KOPT-K1 (cell line): ENCODE results near the gene RCAN1.
A peak's percentile ranks its signal among the peaks of the same experiment; 100 is the strongest.

Experiments used
- H3K27ac ChIP-seq: fragments of 200-600 bp; sonication (generic); 2 replicates; pipeline ENCODE4 v1.5.1; 2016; ENCODE audit warnings: antibody characterized with exemption, mild to moderate bottlenecking, low read depth, low read length; ENCODE audit not compliant: poor library complexity, severe bottlenecking
- H3K36me3 ChIP-seq: fragments of 200-600 bp; sonication (generic); 2 replicates; pipeline ENCODE4 v1.5.1; 2017; ENCODE audit warnings: antibody characterized with exemption, mild to moderate bottlenecking, low read length, moderate library complexity; ENCODE audit not compliant: insufficient read depth
- H3K9me3 ChIP-seq: fragments of 200-600 bp; sonication (generic); 2 replicates; pipeline ENCODE4 v1.5.1; 2017; ENCODE audit warnings: antibody characterized with exemption, low read length, mild to moderate bottlenecking; ENCODE audit not compliant: insufficient read depth, poor library complexity, severe bottlenecking

RCAN1 gene

GRCh38 chr21:34635307-34635706, 20.4 kb upstream of the RCAN1 start:
- no peaks in the 10 kb centered on the region for H3K36me3 ChIP-seq
- no peaks in the 10 kb centered on the region for H3K9me3 ChIP-seq
- no peak overlapping the region for H3K27ac ChIP-seq

DNA sequence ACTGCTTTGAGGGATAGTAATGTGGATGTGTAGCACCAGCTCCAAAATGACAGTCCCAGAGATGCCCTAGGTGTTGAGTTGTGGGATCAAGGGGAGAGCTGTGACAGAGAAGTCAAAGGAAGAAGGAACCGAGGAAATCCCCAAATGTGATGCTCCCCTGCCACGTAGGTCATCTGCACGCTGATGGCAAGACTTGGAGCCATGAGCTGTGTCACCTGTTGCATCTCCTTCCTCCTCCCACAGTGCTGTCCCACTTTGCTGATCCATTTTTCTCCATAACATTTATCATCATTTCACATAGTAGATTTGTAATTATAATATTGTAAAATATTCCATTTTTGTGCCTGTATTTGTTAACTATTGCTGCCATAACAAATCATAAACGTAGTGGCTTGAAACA, 17.6 kb upstream of the RCAN1 start:
- H3K36me3 ChIP-seq: no peaks in the 10 kb centered on the region
- no peak overlapping the region for H3K27ac ChIP-seq
- H3K9me3 ChIP-seq: peaks cover 6% of the 10 kb centered on the region

GRCh38 chr21:34630536-34631143, 15.7 kb upstream of the RCAN1 start:
- Histone ChIP-seq H3K9me3 (peaks cover 6% of the 10 kb centered on the region), H3K27ac (no peak overlapping the region), H3K36me3 (no peaks in the 10 kb centered on the region)

GRCh38 chr21:34626131-34626530, 11.2 kb upstream of the RCAN1 start:
- H3K36me3 ChIP-seq: no peaks in the 10 kb centered on the region
- no peak overlapping the region for H3K27ac ChIP-seq
- H3K9me3 ChIP-seq: peaks cover 6% of the 10 kb centered on the region

- Histone ChIP-seq H3K9me3 (peaks cover 6% of the 10 kb centered on the region), H3K36me3 (no peaks in the 10 kb centered on the region), H3K27ac (no peak overlapping the region)
Measured at GRCh38 chr21:34625030-34625593, 10.2 kb upstream of the RCAN1 start.

DNA sequence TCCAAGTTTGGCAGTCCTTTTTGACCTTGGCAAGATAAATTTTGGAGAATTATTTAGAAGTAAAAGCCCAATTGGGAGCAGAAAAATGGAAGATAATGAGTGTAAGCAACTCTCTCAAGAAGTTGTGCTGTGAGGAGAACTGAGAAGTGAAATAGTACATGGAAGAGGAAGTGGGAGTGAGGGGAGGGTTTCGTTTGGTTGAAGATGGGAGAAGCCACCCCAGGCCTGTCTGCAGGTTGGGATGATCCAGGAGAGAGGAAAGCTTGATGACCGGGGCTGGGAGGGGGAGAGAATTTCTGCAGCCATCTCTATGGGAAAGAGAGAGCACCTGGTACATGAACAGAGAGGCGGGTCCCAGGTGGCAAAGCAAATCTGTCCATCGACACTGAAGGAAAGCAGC, 8.6 kb upstream of the RCAN1 start:
- peaks cover under 1% of the 10 kb centered on the region for H3K9me3 ChIP-seq
- H3K36me3 ChIP-seq: no peaks in the 10 kb centered on the region
- H3K27ac ChIP-seq: no peak overlapping the region

- H3K9me3 ChIP-seq: no peaks in the 10 kb centered on the region
- H3K27ac ChIP-seq: no peak overlapping the region
- H3K36me3 ChIP-seq: no peaks in the 10 kb centered on the region
Measured at GRCh38 chr21:34621434-34622350, 6.8 kb upstream of the RCAN1 start.

- H3K27ac ChIP-seq: peak overlapping the region; percentile 70
- H3K36me3 ChIP-seq: no peaks in the 10 kb centered on the region
- H3K9me3 ChIP-seq: no peaks in the 10 kb centered on the region
Measured at GRCh38 chr21:34619841-34620665, 5.1 kb upstream of the RCAN1 start.

- Histone ChIP-seq H3K27ac (peak overlapping the region; percentile 70), H3K36me3 (no peaks in the 10 kb centered on the region), H3K9me3 (no peaks in the 10 kb centered on the region)
Measured at GRCh38 chr21:34618941-34619340, 4.0 kb upstream of the RCAN1 start.

DNA sequence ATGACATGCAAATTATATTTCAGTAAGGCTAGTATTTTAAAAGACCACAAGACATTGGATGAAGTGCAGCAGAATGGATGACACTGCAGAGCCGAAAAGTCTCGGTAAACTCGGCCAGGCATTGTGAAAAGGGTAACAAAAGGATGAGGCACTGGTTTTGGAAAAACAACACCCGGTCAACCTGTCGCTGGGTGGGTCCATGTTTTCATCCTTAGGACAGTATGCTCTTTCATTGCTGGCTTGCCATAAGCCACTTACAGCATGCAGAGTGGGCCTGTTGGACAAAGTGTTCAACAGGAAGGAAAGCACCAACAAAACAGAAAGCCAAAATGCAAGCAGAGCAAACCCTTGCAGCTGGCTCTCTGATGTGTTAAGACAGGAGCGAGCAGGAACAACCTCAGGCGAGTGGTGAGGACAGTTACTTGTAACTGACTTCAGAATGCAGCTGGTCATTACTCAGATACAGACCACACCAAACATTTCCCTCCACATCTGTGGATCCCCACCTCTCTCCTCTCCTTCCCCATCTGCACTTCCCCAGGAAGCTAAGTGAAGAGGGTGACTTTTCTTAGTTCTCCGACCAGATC, 2.9 kb upstream of the RCAN1 start:
- H3K36me3 ChIP-seq: no peaks in the 10 kb centered on the region
- no peaks in the 10 kb centered on the region for H3K9me3 ChIP-seq
- H3K27ac ChIP-seq: peak overlapping the region; percentile 70

GRCh38 chr21:34615487-34615814, 538 bp upstream of the RCAN1 start:
- Histone ChIP-seq H3K27ac (peak overlapping the region; percentile 64), H3K36me3 (no peaks in the 10 kb centered on the region), H3K9me3 (no peaks in the 10 kb centered on the region)

- Histone ChIP-seq H3K27ac (peak overlapping the region; percentile 64), H3K36me3 (no peaks in the 10 kb centered on the region), H3K9me3 (no peaks in the 10 kb centered on the region)
Measured at GRCh38 chr21:34613679-34614627, 960 bp downstream of the RCAN1 start.

DNA sequence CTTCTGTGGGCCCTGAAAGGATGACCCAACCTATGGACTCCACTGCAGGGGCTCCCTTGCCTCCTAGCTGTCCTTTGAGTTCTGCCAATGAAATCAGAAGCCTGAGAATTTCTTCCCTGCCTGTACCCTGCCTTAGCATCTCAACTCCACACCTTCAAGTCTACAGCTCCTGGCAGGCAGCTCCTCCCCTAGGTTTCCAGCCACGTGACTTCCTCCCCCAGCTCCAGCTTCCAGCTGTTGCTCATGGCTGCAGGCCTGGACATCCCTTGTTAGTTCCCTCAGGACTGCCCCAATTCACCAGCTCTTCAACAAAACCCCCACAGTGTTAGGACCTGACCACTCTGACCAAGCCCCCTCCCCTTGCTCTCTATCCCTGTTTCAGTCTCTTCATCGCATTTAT, 2.4 kb downstream of the RCAN1 start:
- no peaks in the 10 kb centered on the region for H3K9me3 ChIP-seq

DNA sequence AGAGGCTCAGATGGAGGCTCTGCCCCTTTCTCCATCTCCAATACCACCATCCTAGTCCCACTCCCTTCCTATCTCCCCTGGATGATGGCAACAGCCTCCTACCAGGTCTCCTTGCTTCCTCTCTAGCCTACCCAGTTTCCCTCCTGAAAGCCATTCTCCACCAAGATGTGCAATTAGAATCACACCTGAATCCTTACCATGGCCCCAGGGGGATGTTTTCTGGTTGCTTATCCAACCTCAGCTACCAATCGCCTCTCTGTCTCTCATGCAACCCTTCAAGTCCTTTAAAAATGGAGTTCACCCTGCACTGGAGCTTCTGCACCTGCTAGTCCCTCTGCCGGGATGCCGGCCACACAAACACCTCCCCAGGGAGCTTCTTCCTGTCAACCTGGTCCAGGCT, 2.9 kb downstream of the RCAN1 start:
- no peaks in the 10 kb centered on the region for H3K9me3 ChIP-seq
- no peaks in the 10 kb centered on the region for H3K36me3 ChIP-seq
- H3K27ac ChIP-seq: no peak overlapping the region

More for the DNA sequence above, 2.4 kb downstream of the RCAN1 start:
- Histone ChIP-seq H3K36me3 (no peaks in the 10 kb centered on the region), H3K27ac (no peak overlapping the region)
